Measurements from ENCODE around the gene PAPLN.

Gene PAPLN

GRCh38 chr14:73248108-73248868 lies 11.0 kb downstream of the PAPLN start:
- peak; percentile 65 to 72 (median 66) for DNase-seq

- no peak for DNase-seq
These were observed 11.8 kb downstream of the PAPLN start for GRCh38 chr14:73249108-73249507.

- DNase-seq, result no peak
These were observed 12.4 kb downstream of the PAPLN start for GRCh38 chr14:73249564-73250316.

GRCh38 chr14:73250317-73250713 lies 13.0 kb downstream of the PAPLN start:
- DNase-seq, result no peak

- no peak for DNase-seq
These were observed 13.6 kb downstream of the PAPLN start for GRCh38 chr14:73250781-73251500.

- no peak for DNase-seq
These were observed 14.4 kb downstream of the PAPLN start for GRCh38 chr14:73251516-73252215.

GRCh38 chr14:73252491-73253322 lies 15.4 kb downstream of the PAPLN start:
- no peak for DNase-seq

- no peak for DNase-seq
These were observed 16.0 kb downstream of the PAPLN start for GRCh38 chr14:73253323-73253610.

GRCh38 chr14:73253721-73254120 lies 16.4 kb downstream of the PAPLN start:
- no peak for DNase-seq

- DNase-seq, result no peak
These were observed 17.1 kb downstream of the PAPLN start for GRCh38 chr14:73254247-73255004.

- DNase-seq, result no peak
These were observed 17.7 kb downstream of the PAPLN start for GRCh38 chr14:73255005-73255400.

GRCh38 chr14:73255693-73256225 lies 18.5 kb downstream of the PAPLN start:
- DNase-seq, result no peak

GRCh38 chr14:73258076-73258475 lies 20.8 kb downstream of the PAPLN start:
- DNase-seq, result peak in 1 of 3 donors; percentile 48

GRCh38 chr14:73258845-73259611 lies 21.7 kb downstream of the PAPLN start:
- no peak for DNase-seq

- DNase-seq, result no peak
These were observed 22.5 kb downstream of the PAPLN start for GRCh38 chr14:73259837-73260236.

GRCh38 chr14:73260574-73260973 lies 23.3 kb downstream of the PAPLN start:
- no peak for DNase-seq

GRCh38 chr14:73261075-73261474 lies 23.8 kb downstream of the PAPLN start:
- peak in 1 of 3 donors; percentile 38 for DNase-seq

GRCh38 chr14:73261520-73262426 lies 24.5 kb downstream of the PAPLN start:
- no peak for DNase-seq

All from suppressor macrophage treated with lipopolysaccharide for 1 hour (primary cell).